PC-3 (cell line): ENCODE measurements around the gene KCNQ2. TPM values are rescaled to one million over a fixed set of nuclear protein-coding genes. Genes with fewer than 3 reads are reported as not detected.

Source experiments
- ATAC-seq: fragments of 200-7000 bp; cut with Tn5 transposase; 2 replicates; pipeline ENCODE4 v1.9.1; 2020; ENCODE audit warnings: mild to moderate bottlenecking, moderate library complexity
- BruUV-seq: library from RNA; stranded (reverse); fragments of 400-500 nt; replicated peaks from 2 replicates; lab custom pipeline; 2021; lab: Mats Ljungman, UMichigan
- CTCF ChIA-PET: fragments of 300-600 bp; sonication (Branson Sonifier 250); formaldehyde crosslinking; loops from one replicate; lab custom pipeline; 2022; ENCODE audit warnings: antibody characterized with exemption; lab: Charles Lee
- POLR2A ChIA-PET: fragments of 300-600 bp; sonication (Branson Sonifier 250); formaldehyde crosslinking; loops from one replicate; lab custom pipeline; 2022; ENCODE audit warnings: antibody characterized with exemption; ENCODE audit not compliant: unreplicated experiment; lab: Charles Lee
- DNase-seq: peaks from one replicate; pipeline ENCODE4 v3.0.0-alpha.2; 2015
- H2AFZ ChIP-seq: fragments of 300-600 bp; sonication (generic); 2 replicates; pipeline ENCODE4 v1.6.0; 2016; ENCODE audit warnings: antibody characterized with exemption, low read length
- H3F3A ChIP-seq: fragments of 300-600 bp; sonication (generic); one replicate; pipeline ENCODE4 v1.6.0; 2017; ENCODE audit warnings: antibody characterized with exemption, low read length, control low read depth, mild to moderate bottlenecking; ENCODE audit not compliant: unreplicated experiment
- H3K27ac ChIP-seq: fragments of 300-600 bp; sonication (generic); 2 replicates; pipeline ENCODE4 v1.5.1; 2016; ENCODE audit warnings: mild to moderate bottlenecking, low read length
- H3K27me3 ChIP-seq: fragments of 300-600 bp; sonication (generic); 2 replicates; pipeline ENCODE4 v1.6.1; 2016; ENCODE audit warnings: low read length, mixed read lengths
- H3K36me3 ChIP-seq: fragments of 300-600 bp; sonication (generic); 2 replicates; pipeline ENCODE4 v1.6.1; 2016; ENCODE audit warnings: low read depth, mixed run types, low read length, mixed read lengths
- H3K4me1 ChIP-seq: fragments of 300-600 bp; sonication (generic); 2 replicates; pipeline ENCODE4 v1.5.1; 2016; ENCODE audit warnings: low read length; ENCODE audit not compliant: insufficient read depth
- H3K4me2 ChIP-seq: fragments of 300-600 bp; sonication (generic); 2 replicates; pipeline ENCODE4 v1.6.0; 2016; ENCODE audit warnings: low read length
- H3K4me3 ChIP-seq: fragments of 300-600 bp; sonication (generic); 2 replicates; pipeline ENCODE4 v1.5.1; 2016; ENCODE audit warnings: mild to moderate bottlenecking, low read length, mixed read lengths
- H3K79me2 ChIP-seq: fragments of 300-600 bp; sonication (generic); 2 replicates; pipeline ENCODE4 v1.6.1; 2017; ENCODE audit warnings: low read length, mixed read lengths
- H3K9ac ChIP-seq: fragments of 300-600 bp; sonication (generic); 2 replicates; pipeline ENCODE4 v1.6.0; 2016; ENCODE audit warnings: mild to moderate bottlenecking, low read length
- H3K9me2 ChIP-seq: fragments of 300-600 bp; sonication (generic); replicated peaks from 2 replicates; pipeline ENCODE4 v1.6.1; 2016; ENCODE audit warnings: mixed run types, low read length, mixed read lengths
- H3K9me3 ChIP-seq: fragments of 300-600 bp; sonication (generic); 2 replicates; pipeline ENCODE4 v1.6.1; 2016; ENCODE audit warnings: low read length, mixed read lengths
- H4K20me1 ChIP-seq: fragments of 300-600 bp; sonication (generic); 2 replicates; pipeline ENCODE4 v1.6.1; 2016; ENCODE audit warnings: low read length, mixed read lengths
- EZH2 ChIP-seq: fragments of 300-600 bp; sonication (generic); IDR thresholded peaks from one replicate; pipeline ENCODE4 v1.6.1; 2017; ENCODE audit warnings: antibody characterized with exemption, mild to moderate bottlenecking, low read length; ENCODE audit not compliant: unreplicated experiment
- EZH2phosphoT487 ChIP-seq: fragments of 300-600 bp; sonication (generic); IDR thresholded peaks from 2 replicates; pipeline ENCODE4 v1.6.1; 2018; ENCODE audit warnings: mild to moderate bottlenecking, antibody characterized with exemption, low read length, borderline replicate concordance
- intact Hi-C: fragments of 100-400 bp; cut with micrococcal nuclease; formaldehyde crosslinking; loops from 2 replicates; pipeline ENCODE4 v1.9.0; 2023
- total RNA-seq: library from RNA; depleted of rRNA; stranded (reverse); fragments of >200 nt; gene quantifications from 2 replicates; pipeline ENCODE4 v1.2.3, GENCODE V29; 2014
- TF ChIP-seq, protein P1 (sequence below): fragments of 300-600 bp; sonication (generic); conservative IDR thresholded peaks from 2 replicates; pipeline ENCODE4 v1.5.1; 2017; ENCODE audit warnings: antibody characterized with exemption, low read depth, mild to moderate bottlenecking, low read length

The KCNQ2 gene
- total RNA-seq, 1 experiment from 2014 or later: not detected

DNA sequence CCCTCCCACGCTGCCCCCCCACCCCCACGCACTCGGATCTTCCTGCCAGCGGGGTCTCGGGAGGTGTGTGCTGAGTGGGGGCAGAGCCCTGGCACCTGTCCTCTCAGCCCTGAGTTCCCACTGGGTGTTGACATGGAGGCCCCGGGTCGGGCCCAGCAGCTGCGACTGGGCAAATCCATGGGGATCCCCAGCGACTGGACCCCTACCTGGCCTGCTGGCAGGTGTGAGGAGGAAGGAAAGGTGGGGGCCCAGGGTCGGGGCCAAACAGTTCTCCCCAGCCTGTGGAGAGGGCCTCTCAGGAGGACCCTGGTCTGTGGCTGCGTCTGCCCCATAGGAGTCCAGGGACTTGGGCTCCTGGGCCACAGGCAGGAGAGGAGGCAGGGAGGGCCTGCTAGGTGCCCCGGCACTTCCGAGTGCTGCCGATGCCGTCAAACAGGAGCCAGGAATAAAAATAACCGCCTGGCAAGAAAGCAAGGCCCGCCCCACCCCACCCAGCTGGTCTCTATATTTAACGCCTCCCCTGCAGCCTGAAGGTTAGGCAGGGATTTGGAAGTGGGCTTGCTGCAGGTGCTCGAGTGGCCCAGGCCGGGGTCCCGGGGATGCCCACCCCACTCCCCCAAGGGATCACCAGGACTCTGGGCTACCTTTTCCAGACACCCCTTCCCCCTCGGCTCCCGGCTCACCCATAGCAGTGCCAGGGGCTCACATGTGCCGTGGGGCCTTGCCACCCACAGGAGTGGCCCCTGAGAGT lies 27.9 kb upstream of the KCNQ2 start:
- H4K20me1 ChIP-seq: no peaks in the 10 kb centered on the region; the same call in 1 of the 2 replicates
- no peak for DNase-seq
- no peaks in the 10 kb centered on the region for H3F3A ChIP-seq
- no peaks in the 10 kb centered on the region for H3K9me2 ChIP-seq
- H3K27ac ChIP-seq: no peak overlapping the region
- no peak overlapping the region for H3K9ac ChIP-seq
- no peak overlapping the region for H3K4me2 ChIP-seq
- H3K27me3 ChIP-seq: no peaks in the 10 kb centered on the region
- CTCF ChIA-PET: no interaction called here
- TF ChIP-seq, protein P1, sequence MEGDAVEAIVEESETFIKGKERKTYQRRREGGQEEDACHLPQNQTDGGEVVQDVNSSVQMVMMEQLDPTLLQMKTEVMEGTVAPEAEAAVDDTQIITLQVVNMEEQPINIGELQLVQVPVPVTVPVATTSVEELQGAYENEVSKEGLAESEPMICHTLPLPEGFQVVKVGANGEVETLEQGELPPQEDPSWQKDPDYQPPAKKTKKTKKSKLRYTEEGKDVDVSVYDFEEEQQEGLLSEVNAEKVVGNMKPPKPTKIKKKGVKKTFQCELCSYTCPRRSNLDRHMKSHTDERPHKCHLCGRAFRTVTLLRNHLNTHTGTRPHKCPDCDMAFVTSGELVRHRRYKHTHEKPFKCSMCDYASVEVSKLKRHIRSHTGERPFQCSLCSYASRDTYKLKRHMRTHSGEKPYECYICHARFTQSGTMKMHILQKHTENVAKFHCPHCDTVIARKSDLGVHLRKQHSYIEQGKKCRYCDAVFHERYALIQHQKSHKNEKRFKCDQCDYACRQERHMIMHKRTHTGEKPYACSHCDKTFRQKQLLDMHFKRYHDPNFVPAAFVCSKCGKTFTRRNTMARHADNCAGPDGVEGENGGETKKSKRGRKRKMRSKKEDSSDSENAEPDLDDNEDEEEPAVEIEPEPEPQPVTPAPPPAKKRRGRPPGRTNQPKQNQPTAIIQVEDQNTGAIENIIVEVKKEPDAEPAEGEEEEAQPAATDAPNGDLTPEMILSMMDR: no peak
- TF ChIP-seq EZH2: no peak
- no peak for TF ChIP-seq EZH2phosphoT487
- no peaks in the 10 kb centered on the region for H3K9me3 ChIP-seq
- H3K4me3 ChIP-seq: no peak overlapping the region
- H3K79me2 ChIP-seq: peaks cover 21% of the 10 kb centered on the region
- no peak for ATAC-seq
- H3K4me1 ChIP-seq: peaks cover 14% of the 10 kb centered on the region
- intact Hi-C loops: no loop called here
- no TSS peak for BruUV-seq
- no peak overlapping the region for H2AFZ ChIP-seq
- H3K36me3 ChIP-seq: peaks cover 9% of the 10 kb centered on the region
- POLR2A ChIA-PET: no interaction called here

DNA sequence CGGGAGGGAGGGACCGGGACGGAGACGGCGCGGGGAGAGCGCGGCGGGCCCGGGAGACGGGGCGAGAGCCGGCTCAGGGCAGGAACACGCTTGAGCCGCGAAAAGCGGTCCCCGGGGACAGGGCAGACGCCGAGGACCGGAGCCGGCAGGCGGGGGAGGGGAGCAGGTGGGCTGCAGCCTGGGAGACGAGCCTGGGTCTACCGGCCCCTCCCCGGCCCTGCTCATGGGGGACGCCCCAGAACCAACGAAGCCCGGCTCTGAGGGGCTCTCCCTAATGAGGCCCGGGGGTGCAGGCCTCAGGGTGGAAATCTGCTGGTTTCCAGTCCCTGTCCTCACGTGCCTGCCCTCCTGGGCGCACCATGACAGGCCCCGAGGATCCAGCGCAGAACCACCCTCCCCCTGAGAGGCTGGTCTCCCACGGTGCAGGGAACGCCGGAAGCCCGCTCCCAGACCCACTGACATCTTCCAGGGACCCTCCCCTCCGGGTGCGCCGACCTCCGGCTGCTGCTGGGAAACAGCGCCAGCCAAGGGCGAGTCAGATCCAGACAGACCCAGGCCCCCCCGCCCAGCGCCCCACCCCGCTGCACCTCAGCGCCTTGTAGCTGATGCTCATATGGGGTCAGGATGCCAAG lies 27.0 kb upstream of the KCNQ2 start:
- H3F3A ChIP-seq: no peaks in the 10 kb centered on the region
- H4K20me1 ChIP-seq: no peaks in the 10 kb centered on the region; the same call in 1 of the 2 replicates
- no peaks in the 10 kb centered on the region for H3K9me3 ChIP-seq
- H2AFZ ChIP-seq: peak overlapping the region; percentile 72; the same call in 1 of the 2 replicates
- H3K9me2 ChIP-seq: no peaks in the 10 kb centered on the region
- no peaks in the 10 kb centered on the region for H3K27me3 ChIP-seq
- H3K4me1 ChIP-seq: peaks cover 14% of the 10 kb centered on the region
- ATAC-seq (peak; percentile 2), DNase-seq (no peak)
- no TSS peak for BruUV-seq
- peak overlapping the region; percentile 61 for H3K4me3 ChIP-seq
- H3K79me2 ChIP-seq: peaks cover 21% of the 10 kb centered on the region
- no peak overlapping the region for H3K9ac ChIP-seq
- ChIA-PET POLR2A (no interaction called here), CTCF (no interaction called here)
- intact Hi-C loops: no loop called here
- peaks cover 17% of the 10 kb centered on the region for H3K36me3 ChIP-seq
- peak overlapping the region; percentile 98 for H3K4me2 ChIP-seq
- no peak overlapping the region for H3K27ac ChIP-seq
- TF ChIP-seq, protein P1: no peak
- no peak for TF ChIP-seq EZH2
- no peak for TF ChIP-seq EZH2phosphoT487
